ENCODE results near the gene LNP1.
"Not testable (repeated sequence)": the region's sequence is repeated elsewhere in the genome, so short reads cannot be mapped to it uniquely, and the experiment has no call there.

LNP1 gene
- 0.62 to 2.3 reads per million in 2 donors for total RNA-seq

GRCh38 chr3:100400780-100401673, at the start of gene LNP1, which contains the start of gene TOMM70:
Gene LNP1, plus strand, starts transcription at chr3:100401539. Its CDS starts 28,191 bp downstream, at chr3:100429730.
Gene TOMM70, minus strand, starts transcription at chr3:100401089. Its CDS starts 140 bp downstream, at chr3:100400949.
- peak; percentile 81 to 97 (median 92) for DNase-seq

- not testable (repeated sequence) for DNase-seq
Observed at GRCh38 chr3:100351770-100352169, 49.6 kb upstream of the LNP1 start.

GRCh38 chr3:100352296-100353231, 48.8 kb upstream of the LNP1 start:
- no peak for DNase-seq

- DNase-seq, result no peak
Observed at GRCh38 chr3:100354850-100355249, 46.5 kb upstream of the LNP1 start.

GRCh38 chr3:100358413-100358812, 42.9 kb upstream of the LNP1 start:
- no peak for DNase-seq

- DNase-seq, result no peak
Observed at GRCh38 chr3:100359035-100359434, 42.3 kb upstream of the LNP1 start.

GRCh38 chr3:100360757-100361496, 40.4 kb upstream of the LNP1 start:
- DNase-seq, result no peak

GRCh38 chr3:100361897-100362296, 39.4 kb upstream of the LNP1 start:
- no peak for DNase-seq

- no peak for DNase-seq
Observed at GRCh38 chr3:100364421-100364820, 36.9 kb upstream of the LNP1 start.

- no peak for DNase-seq
Observed at GRCh38 chr3:100366424-100366823, 34.9 kb upstream of the LNP1 start.

GRCh38 chr3:100368441-100368840, 32.9 kb upstream of the LNP1 start:
- no peak for DNase-seq

- no peak for DNase-seq
Observed at GRCh38 chr3:100370756-100371155, 30.6 kb upstream of the LNP1 start.

- DNase-seq, result no peak
Observed at GRCh38 chr3:100374521-100374920, 26.8 kb upstream of the LNP1 start.

- DNase-seq, result no peak
Observed at GRCh38 chr3:100376301-100376700, 25.0 kb upstream of the LNP1 start.

- no peak for DNase-seq
Observed at GRCh38 chr3:100384733-100385525, 16.4 kb upstream of the LNP1 start.

GRCh38 chr3:100386437-100387074, 14.8 kb upstream of the LNP1 start:
- DNase-seq, result no peak

GRCh38 chr3:100389025-100389424, 12.3 kb upstream of the LNP1 start:
- DNase-seq, result no peak

- DNase-seq, result peak in 1 of 5 experiments; percentile 40
Observed at GRCh38 chr3:100395679-100396431, 5.5 kb upstream of the LNP1 start.

- no peak for DNase-seq
Observed at GRCh38 chr3:100396967-100397366, 4.4 kb upstream of the LNP1 start.

GRCh38 chr3:100399341-100400071, 1.8 kb upstream of the LNP1 start:
- DNase-seq, result no peak
